Lower leg skin (tissue), 3 donors: Measurements from ENCODE around the gene TBCC.

ENCODE experiments used
- POLR2A ChIP-seq, 2 donors: fragments of 450-650 bp; IDR thresholded peaks; one replicate each; pipeline ENCODE4 v1.6.1; 2016 to 2017; ENCODE audit warnings: antibody characterized with exemption in 2 of 2, mild to moderate bottlenecking in 1 of 2, moderate library complexity in 1 of 2
- TF ChIP-seq, protein P1 (sequence below), 3 donors: fragments of 450-650 bp; IDR thresholded peaks; one replicate each; pipeline ENCODE4 v1.5.1; 2016; ENCODE audit warnings: antibody characterized with exemption in 3 of 3, mild to moderate bottlenecking in 3 of 3, moderate library complexity in 2 of 3

DNA sequence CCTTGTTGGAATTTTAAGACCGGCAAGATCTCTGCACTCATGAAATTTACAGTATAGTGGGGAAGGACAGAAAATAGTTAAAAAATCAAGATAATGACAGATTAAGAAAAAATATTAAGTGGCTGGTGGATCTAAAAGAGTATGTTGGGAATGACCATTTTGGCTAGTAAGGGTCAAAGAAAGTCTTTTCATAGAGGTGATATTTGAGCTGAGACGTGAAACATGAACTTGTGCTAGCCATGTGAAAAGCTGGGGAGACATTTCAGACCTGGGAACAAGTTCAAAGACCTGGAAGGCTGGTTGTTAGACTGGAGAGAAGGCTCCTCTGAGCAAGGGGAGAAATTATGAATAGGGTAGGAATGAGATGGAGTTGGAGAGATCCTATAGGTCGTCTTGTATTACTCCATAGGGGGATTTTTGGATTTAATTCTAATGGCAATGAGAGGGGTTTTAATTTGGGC is 40.7 kb upstream of the TBCC start:
- no peak for TF ChIP-seq POLR2A (IDR thresholded peaks at IDR 0.05)
- TF ChIP-seq, protein P1, sequence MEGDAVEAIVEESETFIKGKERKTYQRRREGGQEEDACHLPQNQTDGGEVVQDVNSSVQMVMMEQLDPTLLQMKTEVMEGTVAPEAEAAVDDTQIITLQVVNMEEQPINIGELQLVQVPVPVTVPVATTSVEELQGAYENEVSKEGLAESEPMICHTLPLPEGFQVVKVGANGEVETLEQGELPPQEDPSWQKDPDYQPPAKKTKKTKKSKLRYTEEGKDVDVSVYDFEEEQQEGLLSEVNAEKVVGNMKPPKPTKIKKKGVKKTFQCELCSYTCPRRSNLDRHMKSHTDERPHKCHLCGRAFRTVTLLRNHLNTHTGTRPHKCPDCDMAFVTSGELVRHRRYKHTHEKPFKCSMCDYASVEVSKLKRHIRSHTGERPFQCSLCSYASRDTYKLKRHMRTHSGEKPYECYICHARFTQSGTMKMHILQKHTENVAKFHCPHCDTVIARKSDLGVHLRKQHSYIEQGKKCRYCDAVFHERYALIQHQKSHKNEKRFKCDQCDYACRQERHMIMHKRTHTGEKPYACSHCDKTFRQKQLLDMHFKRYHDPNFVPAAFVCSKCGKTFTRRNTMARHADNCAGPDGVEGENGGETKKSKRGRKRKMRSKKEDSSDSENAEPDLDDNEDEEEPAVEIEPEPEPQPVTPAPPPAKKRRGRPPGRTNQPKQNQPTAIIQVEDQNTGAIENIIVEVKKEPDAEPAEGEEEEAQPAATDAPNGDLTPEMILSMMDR (IDR thresholded peaks at IDR 0.05), result no peak
